A549 (cell line): ENCODE measurements around the gene MAU2. TPM values are rescaled to one million over a fixed set of nuclear protein-coding genes. Genes with fewer than 3 reads are reported as not detected.

ENCODE experiments used
- ATAC-seq, 2 experiments: fragments of 200-7000 bp in 1 of 2; fragments of >200 bp in 1 of 2; cut with Nextera tagmentation in 1 of 2; cut with Tn5 transposase in 1 of 2; 3 replicates each; pipeline versions ENCODE4 v1.8.0 to v1.9.1; 2018 to 2020; ENCODE audit warnings: mild to moderate bottlenecking in 1 of 2, moderate library complexity in 1 of 2
- CTCF ChIA-PET: fragments of 300-600 bp; sonication (Branson Sonifier 250); formaldehyde crosslinking; extraction: SDS; loops from one replicate; lab custom pipeline; 2021; ENCODE audit warnings: antibody characterized with exemption, inconsistent platforms; lab: Yijun Ruan, JAX
- POLR2A ChIA-PET: fragments of 350-600 bp; formaldehyde crosslinking; extraction: SDS; loops from one replicate; lab custom pipeline; 2021; ENCODE audit warnings: antibody characterized with exemption, inconsistent platforms; lab: Yijun Ruan, JAX
- DNase-seq, 2 experiments: peaks; one replicate each; pipeline versions ENCODE4 v3.0.0 to v3.0.0-alpha.2; 2011 to 2016; ENCODE audit warnings: low read depth in 1 of 2, low spot score in 1 of 2
- FAIRE-seq: peaks from 2 replicates; lab custom pipeline; 2011; peaks lifted over from hg19 to GRCh38; lab: Jason Lieb, UNC
- H3K27ac ChIP-seq, 2 experiments: fragments of >200 bp; sonication (Bioruptor Twin); formaldehyde crosslinking; 3 replicates each; pipeline ENCODE4 v1.5.1; 2016 to 2017
- H3K4me1 ChIP-seq: fragments of >200 bp; sonication (Bioruptor Twin); formaldehyde crosslinking; 3 replicates; pipeline ENCODE4 v1.6.1; 2016
- H3K4me2 ChIP-seq: fragments of >200 bp; sonication (Bioruptor Twin); formaldehyde crosslinking; 3 replicates; pipeline ENCODE4 v1.6.1; 2016
- H3K4me3 ChIP-seq: fragments of >200 bp; sonication (Bioruptor Twin); formaldehyde crosslinking; 3 replicates; pipeline ENCODE4 v1.5.1; 2016
- H3K9me3 ChIP-seq: fragments of >200 bp; sonication (Bioruptor Twin); formaldehyde crosslinking; 3 replicates; pipeline ENCODE4 v1.6.1; 2016
- CBX8 ChIP-seq: fragments of 200-600 bp; sonication (generic); IDR thresholded peaks from 2 replicates; pipeline ENCODE4 v1.6.1; 2016
- CEBPB ChIP-seq, 2 experiments: fragments of >200 bp in 1 of 2; sonication (Bioruptor Twin) in 1 of 2; formaldehyde crosslinking in 1 of 2; IDR thresholded peaks; 2 replicates each; pipeline ENCODE4 v1.6.1; 2012 to 2016
- FOSL2 ChIP-seq, 2 experiments: fragments of 450-650 bp in 1 of 2; fragments of >200 bp in 1 of 2; sonication (Bioruptor Twin) in 1 of 2; formaldehyde crosslinking; IDR thresholded peaks; 2 replicates each; pipeline versions ENCODE4 v1.5.0 to v1.6.1; 2016 to 2020; ENCODE audit warnings: mild to moderate bottlenecking in 1 of 2, moderate library complexity in 1 of 2
- GATA3 ChIP-seq: IDR thresholded peaks from 2 replicates; pipeline ENCODE4 v1.6.1; 2012; ENCODE audit warnings: borderline replicate concordance
- HOXB5 ChIP-seq: fragments of 250-450 bp; sonication (Bioruptor Pico); IDR thresholded peaks from 2 replicates; pipeline ENCODE4 v1.5.0; 2020; ENCODE audit warnings: mild to moderate bottlenecking, moderate library complexity
- JUN ChIP-seq, 2 experiments: fragments of >200 bp; sonication (Bioruptor Twin); formaldehyde crosslinking; IDR thresholded peaks; 2 replicates in 1 of 2; 3 replicates in 1 of 2; pipeline ENCODE4 v1.6.1; 2016 to 2017
- KDM5A ChIP-seq: fragments of 200-600 bp; sonication (generic); IDR thresholded peaks from 2 replicates; pipeline ENCODE4 v1.6.1; 2016; ENCODE audit warnings: antibody characterized with exemption, mild to moderate bottlenecking
- MAZ ChIP-seq: fragments of 150-350 bp; IDR thresholded peaks from 2 replicates; pipeline ENCODE4 v1.6.1; 2014; ENCODE audit warnings: antibody characterized with exemption, low read depth, low read length, borderline replicate concordance
- MYC ChIP-seq: IDR thresholded peaks from 2 replicates; pipeline ENCODE4 v1.6.1; 2012; ENCODE audit warnings: mild to moderate bottlenecking, inconsistent platforms, low read length, improper control_type of control experiment, borderline replicate concordance
- PHF8 ChIP-seq: fragments of 200-600 bp; sonication (generic); IDR thresholded peaks from 2 replicates; pipeline ENCODE4 v1.6.1; 2016; ENCODE audit warnings: low read depth, mild to moderate bottlenecking, antibody characterized with exemption, moderate library complexity, borderline replicate concordance
- RARB ChIP-seq: fragments of 250-450 bp; sonication (Bioruptor Pico); IDR thresholded peaks from 2 replicates; pipeline ENCODE4 v1.8.0; 2021; ENCODE audit warnings: mild to moderate bottlenecking, moderate library complexity
- WGBS: methylation state at CpG from one replicate; pipeline ENCODE4 v1.1.6; 2017; ENCODE audit errors: missing lambda C conversion rate; 5-methylcytosine and 5-hydroxymethylcytosine counted together
- polyA plus RNA-seq, 4 experiments: library from polyadenylated mRNA; depleted of rRNA in 3 of 4; stranded (reverse); fragments of >200 nt; fragmentation: RNase III in 1 of 4; extraction: RNeasy Plus Mini Kit Qiagen cat#74134 plus additional on column Dnase treatment in 1 of 4; gene quantifications; 2 replicates in 3 of 4; 3 replicates in 1 of 4; pipeline ENCODE4 v1.2.3, GENCODE V29; 2011 to 2017
- TF ChIP-seq, protein P1 (sequence below): fragments of 450-650 bp; IDR thresholded peaks from 2 replicates; pipeline ENCODE4 v1.6.1; 2014; ENCODE audit warnings: antibody characterized with exemption
- TF ChIP-seq, protein P2 (sequence below): fragments of >200 bp; sonication (Bioruptor Twin); formaldehyde crosslinking; IDR thresholded peaks from 3 replicates; pipeline ENCODE4 v1.5.1; 2016
- TF ChIP-seq, protein P3 (sequence below): fragments of 250-450 bp; sonication (Bioruptor Pico); IDR thresholded peaks from 2 replicates; pipeline ENCODE4 v1.5.0; 2021; ENCODE audit warnings: mild to moderate bottlenecking, moderate library complexity, borderline replicate concordance
- TF ChIP-seq, protein P4 (sequence below): IDR thresholded peaks from 2 replicates; pipeline ENCODE4 v1.6.1; 2012; ENCODE audit warnings: low read depth, borderline replicate concordance
- TF ChIP-seq, protein P5 (sequence below): IDR thresholded peaks from 2 replicates; pipeline ENCODE4 v1.6.1; 2012

Gene MAU2
- polyA plus RNA-seq, 2 of the 4 experiments (the other 2 are of a cell fraction), result 8.5 to 11.5 TPM

DNA sequence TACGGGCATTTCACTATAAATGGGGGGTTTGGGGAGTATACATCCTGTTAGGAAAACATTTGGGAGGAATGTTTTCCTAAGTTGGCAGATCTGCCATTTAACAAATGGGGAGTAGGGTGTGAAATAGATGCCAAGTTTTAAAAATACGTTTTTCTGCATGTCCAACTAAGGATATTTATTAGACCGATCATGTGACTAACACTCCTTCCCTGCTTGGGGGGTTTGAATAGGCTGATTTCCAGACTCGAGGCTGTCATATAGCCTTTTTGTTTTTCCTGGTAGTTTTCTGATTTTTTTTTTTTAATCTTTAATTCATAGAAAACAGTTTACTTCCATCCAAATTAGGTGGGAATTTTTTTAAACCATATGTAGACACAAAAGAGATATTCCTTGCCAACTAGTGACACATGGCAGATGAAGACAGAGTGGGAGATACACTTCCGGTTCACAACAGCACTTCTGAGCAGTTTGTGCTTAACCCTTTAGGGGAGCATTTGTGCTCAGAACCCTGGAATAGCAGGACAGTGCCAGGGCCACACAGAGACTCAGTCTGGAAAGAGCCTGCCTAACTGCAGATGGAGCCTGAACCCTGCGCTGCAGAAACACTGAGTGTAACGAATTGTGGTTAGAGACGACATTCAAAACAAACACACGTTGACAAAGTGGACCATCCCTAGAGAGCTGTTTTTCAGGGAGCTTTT is 79.3 kb downstream of the MAU2 start:
- ChIA-PET CTCF (no interaction called here), POLR2A (no interaction called here)
- Histone ChIP-seq H3K4me3 (no peak overlapping the region), H3K9me3 (no peaks in the 10 kb centered on the region), H3K4me2 (peak overlapping the region; percentile 16; the same call in 1 of the 3 replicates), H3K27ac (peak overlapping the region in 1 of 2 experiments; percentile 18; a peak in 1 of 6 replicates), H3K4me1 (peaks cover 27% of the 10 kb centered on the region)
- ATAC-seq (no peak; a peak in 1 of 6 replicates), FAIRE-seq (no peak), DNase-seq (no peak)
- WGBS, result 62% methylated on average over 9 of the region's 9 CpGs
- no peak for TF ChIP-seq HOXB5 (CRISPR knock-in tag)

DNA sequence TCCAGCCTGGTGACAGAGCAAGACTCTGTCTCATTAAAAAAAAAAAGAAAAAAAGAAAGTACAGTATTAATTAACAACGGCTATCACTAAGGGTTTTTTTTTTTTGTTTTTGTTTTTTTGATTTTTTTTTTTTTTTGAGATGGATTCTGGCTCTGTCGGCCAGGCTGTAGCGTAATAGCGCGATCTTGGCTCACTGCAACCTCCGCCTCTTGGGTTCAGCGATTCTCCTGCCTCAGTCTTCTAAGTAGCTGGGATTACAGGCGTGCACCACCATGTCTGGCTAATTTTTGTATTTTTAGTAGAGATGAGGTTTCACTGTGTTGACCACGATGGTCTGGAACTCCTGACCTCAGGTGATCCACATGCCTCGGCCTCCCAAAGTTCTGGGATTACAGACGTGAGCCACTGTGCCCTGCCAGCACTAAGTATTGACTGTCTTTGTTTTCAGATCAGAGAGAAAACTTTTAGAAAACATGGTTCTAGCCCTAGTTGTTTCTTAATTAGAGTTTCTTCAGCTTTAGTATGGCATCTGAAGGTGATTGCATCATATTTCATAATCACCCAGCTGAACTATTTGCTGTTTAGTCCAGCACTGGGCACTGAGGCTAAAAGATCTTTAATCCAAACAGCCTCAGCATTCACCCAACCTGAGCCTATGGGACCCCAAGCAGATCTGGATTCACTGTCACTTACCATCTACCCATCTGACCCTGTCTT is 82.2 kb downstream of the MAU2 start:
- ATAC-seq (no peak), FAIRE-seq (no peak), DNase-seq (no peak)
- no peak overlapping the region for H3K4me3 ChIP-seq
- H3K9me3 ChIP-seq, result no peaks in the 10 kb centered on the region
- POLR2A ChIA-PET, result no interaction called here
- 92% methylated on average over 11 of the region's 11 CpGs for WGBS
- H3K4me1 ChIP-seq, result peaks cover 37% of the 10 kb centered on the region
- TF ChIP-seq CBX8 (no peak), CEBPB (IDR thresholded peaks at IDR 0.05) (peak; percentile 21 to 52; a peak in 2 of 4 replicates), JUN (IDR thresholded peaks at IDR 0.05) (no peak)
- H3K4me2 ChIP-seq, result peak overlapping the region; percentile 19; the same call in 1 of the 3 replicates
- peak overlapping the region in 1 of 2 experiments; percentile 43; a peak in 1 of 6 replicates for H3K27ac ChIP-seq
- CTCF ChIA-PET, result interaction anchor here (0.7 to 1.5 kb wide), 3 partner anchors 76 to 87 kb away, joined by 3 to 8 read pairs (median 3); no protein-coding TSS in a partner anchor

DNA sequence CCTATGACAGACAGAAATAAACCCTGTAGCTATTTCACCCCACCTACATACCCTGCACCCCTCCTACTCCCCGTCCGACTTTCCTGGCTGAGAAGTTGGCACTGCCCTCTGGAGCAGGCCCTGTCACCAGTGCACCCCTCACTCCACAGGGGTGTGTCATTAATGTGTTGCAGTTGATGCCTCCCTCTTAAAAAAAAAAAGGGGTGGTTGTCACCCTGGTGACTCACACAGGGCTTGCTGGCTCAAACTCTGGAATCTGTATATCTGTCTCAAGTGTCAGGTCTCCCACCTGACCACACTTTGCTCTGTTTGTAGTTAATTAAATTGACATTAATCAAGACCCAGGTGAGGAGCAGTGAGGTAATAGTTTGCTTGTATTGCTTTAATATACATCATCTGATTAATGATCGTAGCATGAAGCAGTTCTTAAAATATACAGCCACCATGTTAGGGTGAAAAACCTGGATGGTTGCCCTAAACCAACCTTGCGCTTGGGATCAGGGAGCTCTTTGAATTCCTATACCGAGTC is 82.8 kb downstream of the MAU2 start:
- CTCF ChIA-PET, result interaction anchor here (0.9 to 1.5 kb wide), 3 partner anchors 37 to 87 kb away, joined by 3 to 8 read pairs (median 3); no protein-coding TSS in a partner anchor
- Histone ChIP-seq H3K27ac (peak overlapping the region in 1 of 2 experiments; percentile 43; a peak in 1 of 6 replicates), H3K4me3 (no peak overlapping the region), H3K9me3 (no peaks in the 10 kb centered on the region), H3K4me1 (peaks cover 37% of the 10 kb centered on the region), H3K4me2 (peak overlapping the region; percentile 19; the same call in 1 of the 3 replicates)
- no peak for TF ChIP-seq RARB (CRISPR knock-in tag)
- TF ChIP-seq KDM5A, result no peak
- TF ChIP-seq MAZ, result no peak
- TF ChIP-seq, protein P1, sequence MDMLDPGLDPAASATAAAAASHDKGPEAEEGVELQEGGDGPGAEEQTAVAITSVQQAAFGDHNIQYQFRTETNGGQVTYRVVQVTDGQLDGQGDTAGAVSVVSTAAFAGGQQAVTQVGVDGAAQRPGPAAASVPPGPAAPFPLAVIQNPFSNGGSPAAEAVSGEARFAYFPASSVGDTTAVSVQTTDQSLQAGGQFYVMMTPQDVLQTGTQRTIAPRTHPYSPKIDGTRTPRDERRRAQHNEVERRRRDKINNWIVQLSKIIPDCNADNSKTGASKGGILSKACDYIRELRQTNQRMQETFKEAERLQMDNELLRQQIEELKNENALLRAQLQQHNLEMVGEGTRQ, result no peak
- no peak for TF ChIP-seq PHF8
- TF ChIP-seq MYC, result no peak
- DNase-seq (no peak), FAIRE-seq (no peak), ATAC-seq (no peak)
- WGBS, result 74% methylated on average over 5 of the region's 5 CpGs
- POLR2A ChIA-PET, result no interaction called here

DNA sequence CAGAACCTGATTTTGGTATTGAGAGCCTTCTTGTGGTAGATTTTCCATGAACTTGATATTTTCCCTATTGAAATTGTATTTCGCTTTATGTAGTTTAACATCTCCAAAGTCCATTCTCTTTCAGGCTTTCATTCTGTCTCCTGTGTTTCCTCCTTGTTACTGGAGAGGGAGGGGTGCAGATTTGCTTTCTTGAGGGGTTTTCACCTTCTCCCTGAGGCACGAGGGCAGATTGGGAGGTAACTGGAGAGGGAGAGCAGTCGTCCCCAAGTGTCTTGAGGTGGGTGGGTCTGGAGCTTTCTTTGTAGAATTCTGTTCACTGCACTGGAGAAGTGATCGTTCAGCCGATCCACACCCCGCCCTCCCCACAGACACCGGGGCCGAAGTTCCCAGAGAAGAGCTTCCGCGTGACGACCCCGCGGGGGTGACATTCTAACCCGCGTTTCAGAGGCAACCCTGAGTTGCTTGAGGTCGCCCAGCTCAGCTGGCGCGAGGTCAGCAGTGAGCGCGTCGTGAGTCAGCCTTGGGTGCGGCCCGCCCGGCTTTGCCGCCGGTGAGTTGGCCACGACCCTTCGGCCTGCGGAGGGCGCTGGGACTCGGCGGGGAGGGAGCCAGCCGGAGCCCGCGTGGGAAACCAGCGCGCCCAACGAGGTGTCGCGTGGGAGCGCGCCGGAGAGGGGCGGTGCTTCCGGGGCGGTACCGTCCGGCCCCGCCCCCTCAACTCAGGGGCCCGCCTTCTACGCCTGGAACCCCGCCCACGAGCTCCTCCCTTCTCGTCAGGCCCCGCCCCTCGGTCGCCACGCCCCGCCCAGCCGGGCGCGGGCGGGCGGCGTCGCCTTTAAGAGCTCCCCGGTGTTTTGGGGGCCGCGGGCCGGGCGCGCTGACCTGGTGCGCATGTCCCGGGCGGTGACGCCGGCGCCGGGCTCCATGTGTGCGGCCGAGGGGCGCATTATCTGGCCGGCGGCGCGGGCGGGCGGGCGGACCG is 84.5 kb downstream of the MAU2 start, which contains the start of gene GATAD2A:
TSS of gene GATAD2A (plus strand) at position 797 of the 982 bp plus-strand sequence. CDS start 59,671 bp downstream, outside the sequence.
- Histone ChIP-seq H3K4me2 (peak within 1 kb of the TSS; percentile 86), H3K9me3 (no peaks in the 10 kb centered on the region), H3K4me3 (peak within 1 kb of the TSS; percentile 97), H3K4me1 (peaks cover 33% of the 10 kb centered on the region), H3K27ac (peak within 1 kb of the TSS; percentile 89 to 97)
- CTCF ChIA-PET, result interaction anchor here (0.7 to 2.1 kb wide), 6 partner anchors 9 to 85 kb away, joined by 3 to 10 read pairs (median 4); no protein-coding TSS in a partner anchor
- 7% methylated on average over 15 of the region's 90 CpGs for WGBS
- FAIRE-seq (no peak), ATAC-seq (peak; percentile 81 to 88), DNase-seq (peak; percentile 32 to 87)
- POLR2A ChIA-PET, result interaction anchor here (0.6 to 1.9 kb wide), 10 partner anchors 10 to 111 kb away, joined by 3 to 14 read pairs (median 4); no protein-coding TSS in a partner anchor
- TF ChIP-seq PHF8, result peak; percentile 67; the same call in 1 of the 2 replicates
- peak in 1 of 2 experiments; percentile 45; a peak in 2 of 5 replicates for TF ChIP-seq JUN (IDR thresholded peaks at IDR 0.05)
- TF ChIP-seq, protein P2, sequence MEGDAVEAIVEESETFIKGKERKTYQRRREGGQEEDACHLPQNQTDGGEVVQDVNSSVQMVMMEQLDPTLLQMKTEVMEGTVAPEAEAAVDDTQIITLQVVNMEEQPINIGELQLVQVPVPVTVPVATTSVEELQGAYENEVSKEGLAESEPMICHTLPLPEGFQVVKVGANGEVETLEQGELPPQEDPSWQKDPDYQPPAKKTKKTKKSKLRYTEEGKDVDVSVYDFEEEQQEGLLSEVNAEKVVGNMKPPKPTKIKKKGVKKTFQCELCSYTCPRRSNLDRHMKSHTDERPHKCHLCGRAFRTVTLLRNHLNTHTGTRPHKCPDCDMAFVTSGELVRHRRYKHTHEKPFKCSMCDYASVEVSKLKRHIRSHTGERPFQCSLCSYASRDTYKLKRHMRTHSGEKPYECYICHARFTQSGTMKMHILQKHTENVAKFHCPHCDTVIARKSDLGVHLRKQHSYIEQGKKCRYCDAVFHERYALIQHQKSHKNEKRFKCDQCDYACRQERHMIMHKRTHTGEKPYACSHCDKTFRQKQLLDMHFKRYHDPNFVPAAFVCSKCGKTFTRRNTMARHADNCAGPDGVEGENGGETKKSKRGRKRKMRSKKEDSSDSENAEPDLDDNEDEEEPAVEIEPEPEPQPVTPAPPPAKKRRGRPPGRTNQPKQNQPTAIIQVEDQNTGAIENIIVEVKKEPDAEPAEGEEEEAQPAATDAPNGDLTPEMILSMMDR, result no peak
- TF ChIP-seq FOSL2 (IDR thresholded peaks at IDR 0.05), result no peak
- TF ChIP-seq FOSL2 (CRISPR knock-in tag; IDR thresholded peaks at IDR 0.05), result peak; percentile 72
- TF ChIP-seq, protein P3, sequence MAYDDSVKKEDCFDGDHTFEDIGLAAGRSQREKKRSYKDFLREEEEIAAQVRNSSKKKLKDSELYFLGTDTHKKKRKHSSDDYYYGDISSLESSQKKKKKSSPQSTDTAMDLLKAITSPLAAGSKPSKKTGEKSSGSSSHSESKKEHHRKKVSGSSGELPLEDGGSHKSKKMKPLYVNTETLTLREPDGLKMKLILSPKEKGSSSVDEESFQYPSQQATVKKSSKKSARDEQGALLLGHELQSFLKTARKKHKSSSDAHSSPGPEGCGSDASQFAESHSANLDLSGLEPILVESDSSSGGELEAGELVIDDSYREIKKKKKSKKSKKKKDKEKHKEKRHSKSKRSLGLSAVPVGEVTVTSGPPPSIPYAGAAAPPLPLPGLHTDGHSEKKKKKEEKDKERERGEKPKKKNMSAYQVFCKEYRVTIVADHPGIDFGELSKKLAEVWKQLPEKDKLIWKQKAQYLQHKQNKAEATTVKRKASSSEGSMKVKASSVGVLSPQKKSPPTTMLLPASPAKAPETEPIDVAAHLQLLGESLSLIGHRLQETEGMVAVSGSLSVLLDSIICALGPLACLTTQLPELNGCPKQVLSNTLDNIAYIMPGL (CRISPR knock-in tag), result no peak
- TF ChIP-seq GATA3, result 0 out of 2 replicates have a peak, but pooled peaks have one; percentile 28
- TF ChIP-seq, protein P4, sequence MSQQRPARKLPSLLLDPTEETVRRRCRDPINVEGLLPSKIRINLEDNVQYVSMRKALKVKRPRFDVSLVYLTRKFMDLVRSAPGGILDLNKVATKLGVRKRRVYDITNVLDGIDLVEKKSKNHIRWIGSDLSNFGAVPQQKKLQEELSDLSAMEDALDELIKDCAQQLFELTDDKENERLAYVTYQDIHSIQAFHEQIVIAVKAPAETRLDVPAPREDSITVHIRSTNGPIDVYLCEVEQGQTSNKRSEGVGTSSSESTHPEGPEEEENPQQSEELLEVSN, result peak; percentile 97
- TF ChIP-seq, protein P5, sequence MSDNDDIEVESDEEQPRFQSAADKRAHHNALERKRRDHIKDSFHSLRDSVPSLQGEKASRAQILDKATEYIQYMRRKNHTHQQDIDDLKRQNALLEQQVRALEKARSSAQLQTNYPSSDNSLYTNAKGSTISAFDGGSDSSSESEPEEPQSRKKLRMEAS, result peak; percentile 97
